ENCODE measurements around the gene GPN2.

GPN2 gene

GRCh38 chr1:26913754-26914619, 23.9 kb upstream of the GPN2 start, which contains the start of gene NR0B2:
TSS of gene NR0B2 (minus strand) at chr1:26913975. CDS start at chr1:26913940, 35 bp downstream.
- no peak for DNase-seq (ENCODE audit: low read depth)
- H3K4me3 ChIP-seq (ENCODE audit: low read depth, low read length), result no peak within 1 kb of the TSS
- TF ChIP-seq MYC (IDR thresholded peaks at IDR 0.05; ENCODE audit: low read depth, low read length), result no peak
- no peak for TF ChIP-seq CTCF (IDR thresholded peaks at IDR 0.05; ENCODE audit: low read depth, low read length)
- TF ChIP-seq POLR2A (IDR thresholded peaks at IDR 0.05; ENCODE audit: extremely low read depth, insufficient read length), result no peak
- TF ChIP-seq MAX (IDR thresholded peaks at IDR 0.05; ENCODE audit: low read depth, low read length), result no peak

GRCh38 chr1:26913389-26913753, 23.3 kb upstream of the GPN2 start:
- TF ChIP-seq CTCF (IDR thresholded peaks at IDR 0.05; ENCODE audit: low read depth, low read length), result no peak
- no peak for DNase-seq (ENCODE audit: low read depth)
- no peak overlapping the region for H3K4me3 ChIP-seq (ENCODE audit: low read depth, low read length)

GRCh38 chr1:26912147-26912490, 22.0 kb upstream of the GPN2 start:
- no peak for DNase-seq (ENCODE audit: low read depth)
- no peak overlapping the region for H3K4me3 ChIP-seq (ENCODE audit: low read depth, low read length)
- TF ChIP-seq CTCF (IDR thresholded peaks at IDR 0.05; ENCODE audit: low read depth, low read length) (no peak), MYC (IDR thresholded peaks at IDR 0.05; ENCODE audit: low read depth, low read length) (no peak)

- H3K4me3 ChIP-seq (ENCODE audit: low read depth, low read length), result no peak overlapping the region
- DNase-seq (ENCODE audit: low read depth), result no peak
- no peak for TF ChIP-seq CTCF (IDR thresholded peaks at IDR 0.05; ENCODE audit: low read depth, low read length)
- TF ChIP-seq MAX (IDR thresholded peaks at IDR 0.05; ENCODE audit: low read depth, low read length), result no peak
- no peak for TF ChIP-seq MYC (IDR thresholded peaks at IDR 0.05; ENCODE audit: low read depth, low read length)
- no peak for TF ChIP-seq POLR2A (IDR thresholded peaks at IDR 0.05; ENCODE audit: extremely low read depth, insufficient read length)
Observed at GRCh38 chr1:26911399-26912146, 21.5 kb upstream of the GPN2 start.

GRCh38 chr1:26910343-26911160, 20.5 kb upstream of the GPN2 start:
- TF ChIP-seq MAX (IDR thresholded peaks at IDR 0.05; ENCODE audit: low read depth, low read length), result no peak
- TF ChIP-seq MYC (IDR thresholded peaks at IDR 0.05; ENCODE audit: low read depth, low read length), result no peak
- no peak for TF ChIP-seq POLR2A (IDR thresholded peaks at IDR 0.05; ENCODE audit: extremely low read depth, insufficient read length)
- TF ChIP-seq CTCF (IDR thresholded peaks at IDR 0.05; ENCODE audit: low read depth, low read length), result no peak
- no peak overlapping the region for H3K4me3 ChIP-seq (ENCODE audit: low read depth, low read length)
- DNase-seq (ENCODE audit: low read depth), result no peak

All from NB4 (cell line).